Testis (tissue), 2 donors: Measurements from ENCODE around the gene SEMA4D.

Experiments used
- POLR2A ChIP-seq: fragments of 450-650 bp; IDR thresholded peaks from one replicate; pipeline ENCODE4 v1.6.1; 2017; ENCODE audit warnings: antibody characterized with exemption, mild to moderate bottlenecking, moderate library complexity
- TF ChIP-seq, protein P1 (sequence below), 3 experiments: fragments of 450-650 bp in 2 of 3; fragments of 200-600 bp in 1 of 3; sonication (generic) in 1 of 3; IDR thresholded peaks; one replicate each; pipeline ENCODE4 v1.5.1; 2016 to 2019; ENCODE audit warnings: antibody characterized with exemption in 3 of 3, mild to moderate bottlenecking in 2 of 3, moderate library complexity in 1 of 3

DNA sequence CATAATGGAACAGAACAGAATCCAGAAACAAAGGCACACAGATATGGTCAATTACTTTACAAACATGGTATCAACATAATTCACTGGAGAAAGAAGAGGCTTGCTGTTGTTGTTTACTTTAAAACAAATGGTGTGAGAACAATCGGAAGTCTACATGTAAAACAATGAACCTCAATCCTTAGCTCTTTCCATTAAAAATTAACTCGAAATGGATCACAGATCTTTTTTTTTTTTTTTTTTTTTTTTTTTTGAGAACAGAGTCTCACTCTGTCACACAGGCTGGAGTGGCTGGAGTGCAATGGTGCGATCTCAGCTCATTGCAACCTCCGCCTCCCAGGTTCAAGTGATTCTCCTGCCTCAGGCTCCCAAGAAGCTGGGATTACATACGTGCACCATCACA, 9.8 kb downstream of the SEMA4D start:
- TF ChIP-seq, protein P1, sequence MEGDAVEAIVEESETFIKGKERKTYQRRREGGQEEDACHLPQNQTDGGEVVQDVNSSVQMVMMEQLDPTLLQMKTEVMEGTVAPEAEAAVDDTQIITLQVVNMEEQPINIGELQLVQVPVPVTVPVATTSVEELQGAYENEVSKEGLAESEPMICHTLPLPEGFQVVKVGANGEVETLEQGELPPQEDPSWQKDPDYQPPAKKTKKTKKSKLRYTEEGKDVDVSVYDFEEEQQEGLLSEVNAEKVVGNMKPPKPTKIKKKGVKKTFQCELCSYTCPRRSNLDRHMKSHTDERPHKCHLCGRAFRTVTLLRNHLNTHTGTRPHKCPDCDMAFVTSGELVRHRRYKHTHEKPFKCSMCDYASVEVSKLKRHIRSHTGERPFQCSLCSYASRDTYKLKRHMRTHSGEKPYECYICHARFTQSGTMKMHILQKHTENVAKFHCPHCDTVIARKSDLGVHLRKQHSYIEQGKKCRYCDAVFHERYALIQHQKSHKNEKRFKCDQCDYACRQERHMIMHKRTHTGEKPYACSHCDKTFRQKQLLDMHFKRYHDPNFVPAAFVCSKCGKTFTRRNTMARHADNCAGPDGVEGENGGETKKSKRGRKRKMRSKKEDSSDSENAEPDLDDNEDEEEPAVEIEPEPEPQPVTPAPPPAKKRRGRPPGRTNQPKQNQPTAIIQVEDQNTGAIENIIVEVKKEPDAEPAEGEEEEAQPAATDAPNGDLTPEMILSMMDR (IDR thresholded peaks at IDR 0.05) = no peak
- TF ChIP-seq POLR2A = no peak
